Heart left ventricle (tissue), 16 donors: Measurements from ENCODE around the gene TRIM3. TPM values are rescaled to one million over a fixed set of nuclear protein-coding genes. Genes with fewer than 3 reads are reported as not detected.

Experiments used
- ATAC-seq, 4 donors: fragments of 200-7000 bp; cut with Tn5 transposase; one replicate each; pipeline ENCODE4 v1.9.1; 2020 to 2022; ENCODE audit warnings: moderate library complexity in 4 of 4, mild to moderate bottlenecking in 3 of 4, moderate number of reproducible peaks in 1 of 4
- DNase-seq, 5 donors: peaks; one replicate each; pipeline ENCODE4 v3.0.0-alpha.2; 2020
- H3K27ac ChIP-seq, 12 donors: fragments of 200-600 bp; sonication (generic) in 4 of 12; one replicate each; pipeline versions ENCODE4 v1.5.0 to v1.8.0; 2016 to 2022; ENCODE audit warnings: mild to moderate bottlenecking in 2 of 12
- H3K27me3 ChIP-seq, 9 donors: fragments of 200-600 bp; sonication (generic) in 2 of 9; one replicate each; pipeline versions ENCODE4 v1.5.1 to v1.8.0; 2016 to 2022; ENCODE audit warnings: mild to moderate bottlenecking in 3 of 9
- H3K36me3 ChIP-seq, 9 donors: fragments of 200-600 bp; sonication (generic) in 2 of 9; one replicate each; pipeline versions ENCODE4 v1.5.0 to v1.8.0; 2018 to 2022; ENCODE audit warnings: mild to moderate bottlenecking in 2 of 9
- H3K4me1 ChIP-seq, 12 donors: fragments of 200-600 bp; sonication (generic) in 4 of 12; one replicate each; pipeline versions ENCODE4 v1.5.0 to v1.8.0; 2016 to 2022; ENCODE audit warnings: mild to moderate bottlenecking in 3 of 12
- H3K4me3 ChIP-seq, 12 donors: fragments of 200-600 bp; sonication (generic) in 4 of 12; one replicate each; pipeline versions ENCODE4 v1.5.0 to v1.8.0; 2017 to 2022; ENCODE audit warnings: mild to moderate bottlenecking in 9 of 12, moderate library complexity in 4 of 12
- H3K9me3 ChIP-seq, 12 donors: fragments of 200-600 bp; sonication (generic) in 4 of 12; one replicate each; pipeline versions ENCODE4 v1.5.0 to v1.8.0; 2016 to 2022; ENCODE audit warnings: mild to moderate bottlenecking in 1 of 12
- POLR2A ChIP-seq, 2 donors: fragments of 450-650 bp; IDR thresholded peaks; one replicate each; pipeline ENCODE4 v1.6.1; 2017; ENCODE audit warnings: antibody characterized with exemption in 2 of 2, mild to moderate bottlenecking in 2 of 2, moderate library complexity in 2 of 2
- WGBS, 4 donors: extraction: QIAGEN DNeasy Blood & Tissue Kit in 2 of 4; methylation state at CpG; one replicate each; pipeline versions ENCODE4 v1.1.5 to v1.1.7; 2013 to 2018; 5-methylcytosine and 5-hydroxymethylcytosine counted together
- intact Hi-C, 10 donors: fragments of 100-400 bp; cut with DNase I; formaldehyde crosslinking; loops; one replicate each; pipeline versions ENCODE4 v1.11.1 to v1.14.2; 2022
- polyA plus RNA-seq, 2 donors: library from polyadenylated mRNA; stranded (reverse); fragments of 200-250 nt; gene quantifications; one replicate each; pipeline ENCODE4 v1.2.3, GENCODE V29; 2013
- total RNA-seq, 9 donors: library from RNA; depleted of rRNA in 2 of 9; stranded (reverse); fragments of >200 nt in 2 of 9; fragmentation: NEBNext Ultra II Directional in 3 of 9; extraction: Animal tissue kit (Norgen Biotek cat#: 25700) in 3 of 9; gene quantifications; one replicate each; pipeline versions ENCODE4 v1.1.0 to v1.2.4, GENCODE V29; 2016 to 2023
- TF ChIP-seq, protein P1 (sequence below), 12 donors: fragments of 200-600 bp; sonication (generic) in 4 of 12; IDR thresholded peaks; one replicate each; pipeline versions ENCODE4 v1.5.0 to v1.8.0; 2018 to 2022; ENCODE audit warnings: antibody characterized with exemption in 12 of 12, mild to moderate bottlenecking in 5 of 12
- donor health status: ischemic (EF 13 %, LVEDD 7.1; RV severe dilation, severe dysfunction).
- donor health status: healthy with polysubstance abuse.
- donor health status: DM: no; HTN: yes; CAD: no.
- donor health status: DM: no; HTN: no; CAD: no.
- donor health status: ischemic (EF 25% LVEDD 6.9; RV normal size, moderate dysfunction).
- donor health status: ischemic (EF 25% LVEDD 5.7; RV mildly dilated, moderate dysfunction).
- donor health status: healthy.
- donor health status: DM: yes; HTN: yes; CAD: no.
- donor health status: ischemic (EF 35%, LVEDD 5.7; RV mildly dilated, moderate dysfunction).
- donor health status: nonischemic (EF 11% LVEDD 7.7; RV severe dilation, severe dysfunction).
- donor health status: DM: yes; HTN: yes; CAD: no.
- donor health status: PGD.
- donor health status: ischemic (EF 29% LVEDD 5.4; RV normal size, mild dysfunction).
- donor health status: nonischemic (EF 23%, LVEDD 6.1; RV moderate dilation, normal function).

The TRIM3 gene
- total and polyA plus RNA-seq, 11 donors: 7.7 to 18.8 (median 10.4) TPM

GRCh38 chr11:6475936-6476335 is 2.2 kb upstream of the TRIM3 start:
- ATAC-seq (no peak), DNase-seq (no peak)
- H3K9me3 ChIP-seq: no peaks in the 10 kb centered on the region
- intact Hi-C loops: loop anchor here in 2 of 10 donors (2.0 to 10.0 kb wide), 3 partner anchors 85 to 241 kb away; partner anchors contain the start of genes TAF10 (in 2 of the 2), CNGA4 (in 1 of the 2), FHIP1B (in 1 of the 2) and SMPD1 (in 1 of the 2)
- peaks cover 0 to 40% (median 24%) of the 10 kb centered on the region in 12 donors for H3K4me1 ChIP-seq
- WGBS, 4 donors: 64 to 81% (median 74%) methylated on average over 5 of the region's 5 CpGs
- H3K27me3 ChIP-seq: no peaks in the 10 kb centered on the region
- TF ChIP-seq POLR2A (IDR thresholded peaks at IDR 0.05): no peak
- TF ChIP-seq, protein P1, sequence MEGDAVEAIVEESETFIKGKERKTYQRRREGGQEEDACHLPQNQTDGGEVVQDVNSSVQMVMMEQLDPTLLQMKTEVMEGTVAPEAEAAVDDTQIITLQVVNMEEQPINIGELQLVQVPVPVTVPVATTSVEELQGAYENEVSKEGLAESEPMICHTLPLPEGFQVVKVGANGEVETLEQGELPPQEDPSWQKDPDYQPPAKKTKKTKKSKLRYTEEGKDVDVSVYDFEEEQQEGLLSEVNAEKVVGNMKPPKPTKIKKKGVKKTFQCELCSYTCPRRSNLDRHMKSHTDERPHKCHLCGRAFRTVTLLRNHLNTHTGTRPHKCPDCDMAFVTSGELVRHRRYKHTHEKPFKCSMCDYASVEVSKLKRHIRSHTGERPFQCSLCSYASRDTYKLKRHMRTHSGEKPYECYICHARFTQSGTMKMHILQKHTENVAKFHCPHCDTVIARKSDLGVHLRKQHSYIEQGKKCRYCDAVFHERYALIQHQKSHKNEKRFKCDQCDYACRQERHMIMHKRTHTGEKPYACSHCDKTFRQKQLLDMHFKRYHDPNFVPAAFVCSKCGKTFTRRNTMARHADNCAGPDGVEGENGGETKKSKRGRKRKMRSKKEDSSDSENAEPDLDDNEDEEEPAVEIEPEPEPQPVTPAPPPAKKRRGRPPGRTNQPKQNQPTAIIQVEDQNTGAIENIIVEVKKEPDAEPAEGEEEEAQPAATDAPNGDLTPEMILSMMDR (IDR thresholded peaks at IDR 0.05): no peak
- no peak overlapping the region for H3K27ac ChIP-seq
- no peak overlapping the region for H3K4me3 ChIP-seq
- H3K36me3 ChIP-seq: peaks cover 0 to 33% (median 25%) of the 10 kb centered on the region in 9 donors

GRCh38 chr11:6474806-6475500 is 1.2 kb upstream of the TRIM3 start:
- peaks cover 0 to 30% (median 14%) of the 10 kb centered on the region in 12 donors for H3K4me1 ChIP-seq
- H3K27ac ChIP-seq: peak overlapping the region in 11 of 12 donors; percentile 86 to 97 (median 93)
- WGBS, 4 donors: 68 to 94% (median 79%) methylated on average over 3 of the region's 3 CpGs
- intact Hi-C loops: loop anchor here in 3 of 10 donors (2.0 to 10.0 kb wide), 5 partner anchors 83 to 240 kb away; partner anchors contain the start of genes SMPD1 (in 2 of the 3), TAF10 (in 2 of the 3), CNGA4 (in 1 of the 3) and FHIP1B (in 1 of the 3)
- DNase-seq: no peak
- peak overlapping the region in 6 of 12 donors; percentile 67 to 99 (median 88) for H3K4me3 ChIP-seq
- H3K36me3 ChIP-seq: peaks cover 0 to 33% (median 25%) of the 10 kb centered on the region in 9 donors
- H3K9me3 ChIP-seq: no peaks in the 10 kb centered on the region
- no peak for ATAC-seq
- no peaks in the 10 kb centered on the region for H3K27me3 ChIP-seq
- no peak for TF ChIP-seq POLR2A (IDR thresholded peaks at IDR 0.05)
- TF ChIP-seq, protein P1 (IDR thresholded peaks at IDR 0.05): no peak

DNA sequence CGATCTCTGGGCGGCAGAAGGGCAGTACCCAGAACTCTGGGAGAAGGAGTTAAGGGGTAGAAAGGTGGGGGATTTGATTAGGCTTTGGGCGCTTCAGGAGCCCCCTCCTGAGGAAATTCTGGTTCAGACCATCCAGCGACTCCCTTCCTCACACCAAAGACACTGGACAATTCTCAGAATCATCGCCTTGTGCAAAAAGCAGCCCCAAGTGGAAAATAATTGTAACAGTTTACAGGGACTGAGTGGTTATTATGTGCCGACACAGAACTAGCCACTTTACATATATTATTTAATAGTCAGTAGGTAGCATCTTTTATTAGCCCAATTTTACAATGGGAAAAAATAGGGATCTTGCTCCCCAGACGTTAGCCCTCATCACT is 662 bp upstream of the TRIM3 start:
- Histone ChIP-seq H3K4me3 (peak overlapping the region; percentile 47 to 99 (median 86)), H3K27ac (peak overlapping the region; percentile 84 to 97 (median 92)), H3K36me3 (peaks cover 0 to 31% (median 25%) of the 10 kb centered on the region in 9 donors), H3K9me3 (no peaks in the 10 kb centered on the region), H3K27me3 (no peaks in the 10 kb centered on the region), H3K4me1 (peaks cover 0 to 28% (median 15%) of the 10 kb centered on the region in 12 donors)
- no peak for DNase-seq
- 27 to 45% (median 31%) methylated on average over 7 of the region's 7 CpGs for WGBS, 4 donors
- intact Hi-C loops: loop anchor here in 3 of 10 donors (2.0 to 10.0 kb wide), 4 partner anchors 82 to 240 kb away; partner anchors contain the start of genes SMPD1 (in 2 of the 3), CNGA4 (in 1 of the 3), FHIP1B (in 1 of the 3) and MRPL17 (in 1 of the 3)
- no peak for TF ChIP-seq POLR2A (IDR thresholded peaks at IDR 0.05)
- TF ChIP-seq, protein P1 (IDR thresholded peaks at IDR 0.05): no peak
- no peak for ATAC-seq

DNA sequence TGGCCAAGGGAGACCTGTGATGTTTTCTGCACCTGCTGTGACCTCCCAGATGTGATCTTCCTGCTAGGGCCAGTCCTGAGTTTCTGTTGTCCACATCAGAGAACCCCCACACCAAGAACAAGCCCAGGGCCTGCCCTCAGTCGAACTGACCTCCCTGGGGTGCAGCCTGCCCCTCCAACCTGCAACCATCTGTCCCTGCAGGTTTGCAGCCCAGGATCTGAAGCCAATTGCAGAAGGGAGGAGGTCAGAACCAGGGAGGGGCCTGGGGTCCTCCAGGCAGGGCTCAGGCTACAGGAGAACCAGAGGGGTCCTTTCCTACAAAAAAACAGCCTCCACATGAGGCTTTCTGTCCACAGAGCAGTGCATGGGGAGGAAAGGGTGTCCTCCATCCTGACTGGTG is 807 bp downstream of the TRIM3 start:
- intact Hi-C loops: loop anchor here in 3 of 10 donors (5.0 to 10.0 kb wide), 3 partner anchors 81 to 238 kb away; partner anchors contain the start of genes CNGA4 (in 1 of the 3), FHIP1B (in 1 of the 3), MRPL17 (in 1 of the 3) and SMPD1 (in 1 of the 3)
- no peaks in the 10 kb centered on the region for H3K27me3 ChIP-seq
- H3K36me3 ChIP-seq: peaks cover 0 to 21% (median 15%) of the 10 kb centered on the region in 9 donors

More for the DNA sequence above, 807 bp downstream of the TRIM3 start:
- DNase-seq: no peak
- no peak for TF ChIP-seq POLR2A (IDR thresholded peaks at IDR 0.05)
- Histone ChIP-seq H3K9me3 (no peaks in the 10 kb centered on the region), H3K27ac (peak overlapping the region in 8 of 12 donors; percentile 86 to 96 (median 92)), H3K4me1 (peaks cover 0 to 38% (median 22%) of the 10 kb centered on the region in 12 donors), H3K4me3 (peak overlapping the region in 11 of 12 donors; percentile 62 to 99 (median 88))
- WGBS, 4 donors: 20 to 26% (median 23%) methylated on average over 1 of the region's 1 CpG; no CpG with 5 or more reads in 1 of the 4 donors
- no peak for ATAC-seq
